D721Med (cell line): ENCODE results near the gene DOCK3.

Experiments
- DNase-seq: peaks from one replicate; pipeline ENCODE4 v3.0.0; 2011; ENCODE audit warnings: low spot score; ENCODE audit not compliant: insufficient read length
- FAIRE-seq: peaks from 2 replicates; lab custom pipeline; 2011; peaks lifted over from hg19 to GRCh38; lab: Jason Lieb, UNC
- CTCF ChIP-seq: IDR thresholded peaks from 2 replicates; pipeline ENCODE4 v1.5.1; 2012; ENCODE audit warnings: mild to moderate bottlenecking, control low read depth; ENCODE audit not compliant: insufficient read depth; ENCODE audit errors: missing control alignments

Gene DOCK3

GRCh38 chr3:51393134-51393495 is 718.4 kb downstream of the DOCK3 start:
- FAIRE-seq, result no peak
- no peak for TF ChIP-seq CTCF

GRCh38 chr3:51393564-51393963 is 718.8 kb downstream of the DOCK3 start:
- DNase-seq (no peak), FAIRE-seq (no peak)
- no peak for TF ChIP-seq CTCF

More at GRCh38 chr3:51393134-51393495, 718.4 kb downstream of the DOCK3 start:
- no peak for DNase-seq

GRCh38 chr3:51394541-51394940 is 719.8 kb downstream of the DOCK3 start:
- TF ChIP-seq CTCF, result no peak
- DNase-seq (no peak), FAIRE-seq (no peak)

GRCh38 chr3:51395493-51396213 is 720.9 kb downstream of the DOCK3 start:
- TF ChIP-seq CTCF, result no peak
- DNase-seq (no peak), FAIRE-seq (no peak)

- TF ChIP-seq CTCF, result no peak
- FAIRE-seq (no peak), DNase-seq (no peak)
Observed at GRCh38 chr3:51396401-51396800, 721.7 kb downstream of the DOCK3 start.

- FAIRE-seq (no peak), DNase-seq (no peak)
- TF ChIP-seq CTCF, result no peak
Observed at GRCh38 chr3:51397392-51397791, 722.7 kb downstream of the DOCK3 start.

GRCh38 chr3:51398595-51399310 is 724.0 kb downstream of the DOCK3 start:
- no peak for TF ChIP-seq CTCF
- DNase-seq (no peak), FAIRE-seq (no peak)
